GM12865 (cell line): ENCODE measurements around the gene VILL.
"Not testable (repeated sequence)": the region's sequence is repeated elsewhere in the genome, so short reads cannot be mapped to it uniquely, and the experiment has no call there.

Experiments
- DNase-seq: peaks from one replicate; pipeline ENCODE4 v3.0.0; 2010; ENCODE audit warnings: low read depth
- H3K4me3 ChIP-seq: 2 replicates; pipeline ENCODE4 v1.5.1; 2011; ENCODE audit warnings: mild to moderate bottlenecking, low read depth, low read length, control low read depth
- CTCF ChIP-seq: IDR thresholded peaks from 2 replicates; pipeline ENCODE4 v1.5.1; 2011; ENCODE audit warnings: low read length, control low read depth, low read depth, inconsistent platforms; ENCODE audit not compliant: insufficient read depth; ENCODE audit errors: missing control alignments

VILL gene

GRCh38 chr3:38029400-38030125 is 39.0 kb downstream of the VILL start, which contains the start of gene PLCD1:
Gene PLCD1, minus strand, starts transcription at chr3:38029642. Its CDS starts 103 bp downstream, at chr3:38029539.
- no peak for TF ChIP-seq CTCF
- H3K4me3 ChIP-seq, result no peak within 1 kb of the TSS
- no peak for DNase-seq

GRCh38 chr3:38030126-38031021 is 39.8 kb downstream of the VILL start:
- no peak for DNase-seq
- H3K4me3 ChIP-seq, result no peak overlapping the region
- TF ChIP-seq CTCF, result no peak

- H3K4me3 ChIP-seq, result no peak overlapping the region
- TF ChIP-seq CTCF, result no peak
- no peak for DNase-seq
Measured at GRCh38 chr3:38031022-38031994, 40.7 kb downstream of the VILL start.

- no peak for TF ChIP-seq CTCF
- DNase-seq, result no peak
- no peak overlapping the region for H3K4me3 ChIP-seq
Measured at GRCh38 chr3:38032328-38032865, 41.8 kb downstream of the VILL start.

GRCh38 chr3:38033586-38033985 is 43.0 kb downstream of the VILL start:
- H3K4me3 ChIP-seq, DNase-seq: not testable (repeated sequence)

- DNase-seq, H3K4me3 ChIP-seq: not testable (repeated sequence)
Measured at GRCh38 chr3:38034335-38034734, 43.7 kb downstream of the VILL start.

- no peak for TF ChIP-seq CTCF
Measured at GRCh38 chr3:38036286-38036685, 45.7 kb downstream of the VILL start.

More at GRCh38 chr3:38036286-38036685, 45.7 kb downstream of the VILL start:
- H3K4me3 ChIP-seq, result no peak overlapping the region
- no peak for DNase-seq
